ENCODE data around the gene SRP14. TPM values are rescaled to one million over a fixed set of nuclear protein-coding genes. Genes with fewer than 3 reads are reported as not detected.

The SRP14 gene
- total and polyA plus RNA-seq, 3 donors from 2014 or later: 277 to 410 (median 359) TPM

DNA sequence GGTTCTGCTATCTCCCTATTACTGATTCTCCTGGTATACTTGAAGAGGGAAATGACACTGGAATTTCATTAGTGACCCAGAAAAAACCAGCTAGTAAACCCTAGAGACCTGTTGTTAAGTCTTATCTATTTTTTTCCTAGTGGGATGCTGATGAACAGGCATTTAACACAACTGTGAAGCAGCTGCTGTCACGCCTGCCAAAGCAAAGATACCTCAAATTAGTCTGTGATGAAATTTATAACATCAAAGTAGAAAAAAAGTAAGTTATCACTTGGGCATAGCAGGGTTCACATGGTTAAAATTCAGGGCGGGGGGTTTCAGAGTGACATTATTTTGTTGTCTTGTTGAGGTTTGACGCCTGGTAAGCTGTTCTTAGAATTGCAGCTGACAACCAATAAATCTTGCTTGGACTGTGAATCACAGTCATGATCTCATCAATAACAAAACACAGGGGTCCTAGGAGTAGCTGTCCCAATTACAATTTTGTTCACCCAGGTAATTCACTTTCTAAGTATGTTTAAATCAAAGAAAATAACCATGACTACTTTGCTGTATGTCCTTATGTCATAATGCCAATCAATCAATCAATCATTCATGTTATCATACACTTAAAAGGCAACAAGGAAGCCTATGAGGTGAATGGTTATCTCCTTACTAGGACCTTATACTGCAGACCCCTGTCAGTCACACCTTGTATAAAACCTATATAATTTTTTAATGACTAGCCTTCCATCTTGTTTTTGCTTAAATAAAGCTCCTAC, 4.6 kb downstream of the SRP14 start:
- Histone ChIP-seq H3K36me3 (ENCODE audit: low read depth, missing control alignments) (no peaks in the 10 kb centered on the region), H3K27ac (no peak overlapping the region), H3K9me3 (no peaks in the 10 kb centered on the region), H3K4me1 (peaks cover 5% of the 10 kb centered on the region), H3K27me3 (no peaks in the 10 kb centered on the region), H3K4me3 (no peak overlapping the region)
- 76 to 80% methylated on average over 3 of the region's 3 CpGs for WGBS, 2 donors
- intact Hi-C loops (cut with DNase I; ENCODE audit: low total_unique reads): no loop called here
- no peak for DNase-seq
- TF ChIP-seq, protein P1, sequence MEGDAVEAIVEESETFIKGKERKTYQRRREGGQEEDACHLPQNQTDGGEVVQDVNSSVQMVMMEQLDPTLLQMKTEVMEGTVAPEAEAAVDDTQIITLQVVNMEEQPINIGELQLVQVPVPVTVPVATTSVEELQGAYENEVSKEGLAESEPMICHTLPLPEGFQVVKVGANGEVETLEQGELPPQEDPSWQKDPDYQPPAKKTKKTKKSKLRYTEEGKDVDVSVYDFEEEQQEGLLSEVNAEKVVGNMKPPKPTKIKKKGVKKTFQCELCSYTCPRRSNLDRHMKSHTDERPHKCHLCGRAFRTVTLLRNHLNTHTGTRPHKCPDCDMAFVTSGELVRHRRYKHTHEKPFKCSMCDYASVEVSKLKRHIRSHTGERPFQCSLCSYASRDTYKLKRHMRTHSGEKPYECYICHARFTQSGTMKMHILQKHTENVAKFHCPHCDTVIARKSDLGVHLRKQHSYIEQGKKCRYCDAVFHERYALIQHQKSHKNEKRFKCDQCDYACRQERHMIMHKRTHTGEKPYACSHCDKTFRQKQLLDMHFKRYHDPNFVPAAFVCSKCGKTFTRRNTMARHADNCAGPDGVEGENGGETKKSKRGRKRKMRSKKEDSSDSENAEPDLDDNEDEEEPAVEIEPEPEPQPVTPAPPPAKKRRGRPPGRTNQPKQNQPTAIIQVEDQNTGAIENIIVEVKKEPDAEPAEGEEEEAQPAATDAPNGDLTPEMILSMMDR (IDR thresholded peaks at IDR 0.05): no peak
- TF ChIP-seq POLR2A (IDR thresholded peaks at IDR 0.05): no peak

DNA sequence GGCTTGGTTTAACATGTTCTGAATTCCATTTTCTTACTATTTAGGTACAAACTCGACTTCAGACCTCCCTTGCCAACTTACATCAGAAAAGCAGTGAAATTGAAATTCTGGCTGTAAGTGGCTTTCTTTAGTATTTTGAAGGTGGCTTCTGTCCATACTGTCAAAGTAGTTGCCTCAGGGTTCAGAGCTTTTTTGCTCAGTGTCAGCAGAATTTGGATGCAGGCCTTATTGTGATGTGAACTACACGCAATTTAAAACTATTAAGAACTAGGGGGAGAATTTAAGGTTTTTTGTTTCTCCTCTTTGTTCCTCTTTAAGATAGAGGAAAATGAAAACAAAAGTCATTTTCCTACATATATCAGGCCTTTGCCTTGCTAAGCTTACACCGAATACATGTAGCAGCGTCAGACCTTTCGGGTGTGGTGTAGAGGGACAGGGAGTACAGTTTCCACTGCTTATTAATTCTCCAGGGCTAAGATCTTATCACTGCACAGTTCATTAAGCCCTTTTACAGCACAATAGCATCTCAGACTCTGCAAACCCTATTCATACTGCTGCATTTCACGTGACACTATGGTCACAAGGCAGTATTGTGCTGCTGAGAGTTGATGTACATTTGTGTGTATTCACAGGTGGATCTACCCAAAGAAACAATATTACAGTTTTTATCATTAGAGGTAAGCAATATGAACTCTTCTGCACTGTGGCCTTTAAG, 6.7 kb downstream of the SRP14 start:
- Histone ChIP-seq H3K36me3 (ENCODE audit: low read depth, missing control alignments) (no peaks in the 10 kb centered on the region), H3K4me1 (no peaks in the 10 kb centered on the region), H3K4me3 (no peak overlapping the region), H3K27ac (peak overlapping the region in 1 of 2 donors; percentile 14), H3K27me3 (no peaks in the 10 kb centered on the region), H3K9me3 (no peaks in the 10 kb centered on the region)
- intact Hi-C loops (cut with DNase I; ENCODE audit: low total_unique reads): no loop called here
- 46 to 57% methylated on average over 6 of the region's 6 CpGs for WGBS, 2 donors
- TF ChIP-seq POLR2A (IDR thresholded peaks at IDR 0.05): no peak
- TF ChIP-seq, protein P1 (IDR thresholded peaks at IDR 0.05): no peak
- DNase-seq: peak; percentile 49

DNA sequence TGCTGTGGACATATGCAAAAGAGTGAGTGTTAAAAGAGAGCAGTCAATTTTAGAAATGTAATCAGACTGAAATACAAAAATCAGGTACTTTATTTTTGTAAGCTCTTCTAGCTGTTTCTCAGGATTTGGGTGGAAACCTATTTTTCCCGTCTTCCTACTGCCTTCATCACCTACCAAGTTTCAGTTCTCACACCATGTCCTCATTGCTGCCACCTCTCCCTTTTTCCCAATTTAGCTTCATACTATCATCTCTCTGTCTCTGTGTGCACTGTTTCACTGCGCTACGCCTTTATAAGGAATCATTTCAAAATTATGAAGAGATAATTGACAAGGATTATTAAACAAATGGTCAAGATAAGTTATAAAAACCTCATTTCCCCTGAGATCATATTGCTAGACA, 7.7 kb downstream of the SRP14 start:
- Histone ChIP-seq H3K9me3 (no peaks in the 10 kb centered on the region), H3K4me1 (no peaks in the 10 kb centered on the region), H3K27me3 (no peaks in the 10 kb centered on the region), H3K27ac (no peak overlapping the region), H3K4me3 (no peak overlapping the region), H3K36me3 (ENCODE audit: low read depth, missing control alignments) (no peaks in the 10 kb centered on the region)
- DNase-seq: no peak
- TF ChIP-seq POLR2A (IDR thresholded peaks at IDR 0.05): no peak
- TF ChIP-seq, protein P1 (IDR thresholded peaks at IDR 0.05): no peak
- 90 to 91% methylated on average over 3 of the region's 3 CpGs for WGBS, 2 donors
- intact Hi-C loops (cut with DNase I; ENCODE audit: low total_unique reads): no loop called here

DNA sequence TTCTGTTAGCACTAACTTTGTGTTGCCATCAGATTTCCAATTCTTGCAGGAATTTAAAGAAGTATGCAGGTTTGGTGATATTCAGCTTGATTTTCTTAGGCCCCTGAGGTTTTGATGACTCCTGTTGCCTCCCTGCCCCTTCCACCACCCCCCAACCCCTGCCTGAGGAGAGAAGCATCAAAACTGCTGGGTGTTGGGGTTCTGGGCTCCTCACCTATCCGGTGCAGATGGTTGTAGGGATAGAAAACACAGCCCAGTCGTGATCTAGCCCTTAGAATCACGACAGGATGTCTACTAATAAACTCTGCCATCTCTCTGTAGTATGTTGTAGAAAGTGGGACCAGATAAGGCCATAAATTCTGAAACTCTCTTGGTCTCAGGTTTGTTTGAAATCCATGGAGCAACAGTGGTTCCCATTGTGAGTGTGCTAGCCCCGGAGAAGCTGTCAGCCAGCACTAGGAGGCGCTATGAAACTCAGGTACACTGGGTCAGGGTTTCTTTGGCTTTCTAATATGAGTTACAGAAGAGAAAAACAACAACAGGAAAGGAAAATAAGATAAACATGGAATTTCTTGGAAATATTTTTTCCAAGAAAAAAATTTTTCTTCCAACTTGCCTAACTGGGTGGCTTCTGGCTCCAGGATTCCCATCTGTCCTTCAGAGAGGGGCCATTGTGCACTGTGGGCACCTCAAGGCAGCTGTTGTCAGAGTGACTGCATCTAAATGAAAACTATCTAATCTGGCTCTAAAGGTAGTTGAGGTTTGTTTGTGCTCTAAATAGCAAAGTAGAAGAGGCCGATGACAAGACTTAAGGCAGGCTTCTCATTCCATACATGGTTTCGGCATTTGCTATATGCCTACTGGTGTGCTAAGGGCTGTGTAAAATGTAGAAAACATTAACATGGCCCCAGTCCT, 8.7 kb downstream of the SRP14 start:
- H3K4me3 ChIP-seq: no peak overlapping the region
- no peaks in the 10 kb centered on the region for H3K4me1 ChIP-seq
- no peaks in the 10 kb centered on the region for H3K27me3 ChIP-seq
- TF ChIP-seq, protein P1 (IDR thresholded peaks at IDR 0.05): peak in 2 of 3 experiments; percentile 8 to 36
- TF ChIP-seq POLR2A (IDR thresholded peaks at IDR 0.05): no peak
- H3K36me3 ChIP-seq (ENCODE audit: low read depth, missing control alignments): no peaks in the 10 kb centered on the region
- no peaks in the 10 kb centered on the region for H3K9me3 ChIP-seq
- peak; percentile 56 for DNase-seq
- WGBS, 2 donors: 73 to 76% methylated on average over 7 of the region's 7 CpGs
- H3K27ac ChIP-seq: no peak overlapping the region
- intact Hi-C loops (cut with DNase I; ENCODE audit: low total_unique reads): no loop called here
